Hematopoietic multipotent progenitor cell treated with erythropoietin and hydrocortisone succinate and interleukin-3 and kit ligand, for 15 days (in vitro differentiated cells): ENCODE results near the gene LARGE1.
"Not testable (repeated sequence)": the region's sequence is repeated elsewhere in the genome, so short reads cannot be mapped to it uniquely, and the experiment has no call there.

Experiments used
- DNase-seq: peaks from one replicate; pipeline ENCODE4 v3.0.0-alpha.2; 2015; ENCODE audit warnings: low spot score

Gene LARGE1

DNA sequence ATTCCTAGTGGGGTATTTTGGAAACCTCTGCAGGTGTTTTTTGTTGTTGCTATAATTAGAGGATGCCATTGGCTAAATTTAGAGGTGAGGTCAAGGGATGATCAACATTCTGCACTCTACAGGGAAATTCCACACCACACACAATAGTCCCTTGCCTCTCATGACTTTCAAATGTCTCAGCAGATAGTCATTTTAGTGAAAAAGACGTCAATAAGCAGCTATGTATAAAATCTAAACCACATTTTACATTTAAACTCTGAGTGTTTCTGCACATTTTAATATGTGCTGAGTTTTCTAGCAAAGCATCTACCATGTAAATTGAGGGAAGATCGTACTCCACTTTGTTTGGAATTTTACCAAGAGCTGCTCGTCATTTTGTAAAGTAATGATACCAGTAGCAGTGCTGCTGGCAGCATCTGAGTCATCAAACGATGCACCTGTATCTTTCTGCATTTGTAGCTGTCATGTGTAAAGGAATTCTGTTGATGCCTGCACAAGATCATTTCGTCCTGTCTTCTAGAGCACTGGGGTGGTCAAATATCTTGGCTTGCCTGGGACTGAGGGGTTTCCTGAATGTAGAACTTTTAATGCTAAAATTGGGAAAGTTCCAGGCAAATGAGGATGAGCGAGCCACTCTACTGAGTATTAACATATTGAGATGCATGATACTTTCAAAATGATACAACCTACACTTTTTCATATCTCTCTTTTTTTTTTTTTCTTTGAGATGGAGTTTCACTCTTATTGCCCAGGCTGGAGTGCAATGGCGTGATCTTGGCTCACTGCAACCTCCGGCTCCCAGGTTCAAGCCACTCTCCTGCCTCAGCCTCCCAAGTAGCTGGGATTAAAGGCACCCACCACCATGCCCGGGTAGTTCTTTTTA lies 447.6 kb downstream of the LARGE1 start:
- DNase-seq: no peak

DNA sequence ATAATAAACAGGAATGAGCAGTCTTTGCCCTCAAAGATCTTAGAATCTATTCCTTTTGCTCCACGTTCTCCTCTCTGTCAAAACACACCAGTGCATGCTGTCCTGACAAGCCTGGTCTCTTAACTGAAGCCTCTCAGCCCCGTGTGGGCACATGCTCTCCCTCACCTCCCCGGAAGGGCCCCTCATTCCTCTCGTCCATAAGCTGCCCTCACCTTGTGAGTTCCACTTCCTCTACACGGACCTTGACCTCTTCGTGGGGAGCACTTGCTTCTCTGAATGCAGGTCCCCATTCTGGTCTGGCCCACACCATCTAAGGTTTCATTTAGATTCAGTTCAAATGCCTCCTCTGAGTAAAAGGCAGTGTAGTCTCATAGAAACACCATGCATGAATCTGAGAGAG lies 449.8 kb downstream of the LARGE1 start:
- no peak for DNase-seq

DNA sequence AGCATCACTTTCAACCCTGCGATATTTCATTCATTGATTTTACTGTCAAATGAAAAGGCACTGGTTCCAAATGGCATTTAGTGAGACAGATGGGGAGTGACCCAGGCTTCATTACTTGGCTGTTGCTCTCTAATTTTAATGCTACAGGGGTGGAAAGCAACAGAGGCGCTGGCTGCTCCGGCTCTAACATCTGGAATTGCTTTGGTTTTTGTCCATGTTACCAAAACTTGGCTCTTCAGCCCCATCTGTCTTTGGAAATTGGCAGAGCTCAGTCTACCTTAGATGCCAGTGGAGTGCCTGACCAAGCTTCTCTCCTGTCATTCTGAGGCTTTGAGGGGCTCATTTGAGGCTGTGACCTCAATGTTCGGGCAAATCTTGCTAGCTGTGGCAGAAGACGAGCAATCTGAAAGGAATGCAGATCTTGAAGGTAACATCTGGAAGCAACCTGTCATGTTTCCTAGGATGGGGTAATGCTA lies 452.6 kb downstream of the LARGE1 start:
- no peak for DNase-seq

DNA sequence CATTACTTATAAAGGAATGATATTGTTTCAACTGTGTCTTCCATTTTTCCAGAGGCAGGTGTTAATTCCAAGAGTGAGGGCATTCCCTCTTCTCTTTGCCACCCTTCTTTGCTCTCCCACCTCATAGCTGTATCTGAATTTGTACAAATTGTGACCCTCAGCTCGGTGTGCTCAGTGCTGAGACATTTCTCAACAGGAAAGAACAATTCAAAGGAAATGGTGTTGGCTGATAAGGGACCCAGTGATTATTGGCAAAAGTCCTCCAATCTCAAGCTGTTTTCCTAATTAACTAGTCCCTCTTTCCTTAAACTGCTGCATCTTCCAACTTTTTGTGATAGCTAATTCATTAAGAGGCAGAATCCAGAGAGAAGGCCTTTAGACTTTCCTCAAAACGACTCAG lies 453.2 kb downstream of the LARGE1 start:
- DNase-seq: no peak

DNA sequence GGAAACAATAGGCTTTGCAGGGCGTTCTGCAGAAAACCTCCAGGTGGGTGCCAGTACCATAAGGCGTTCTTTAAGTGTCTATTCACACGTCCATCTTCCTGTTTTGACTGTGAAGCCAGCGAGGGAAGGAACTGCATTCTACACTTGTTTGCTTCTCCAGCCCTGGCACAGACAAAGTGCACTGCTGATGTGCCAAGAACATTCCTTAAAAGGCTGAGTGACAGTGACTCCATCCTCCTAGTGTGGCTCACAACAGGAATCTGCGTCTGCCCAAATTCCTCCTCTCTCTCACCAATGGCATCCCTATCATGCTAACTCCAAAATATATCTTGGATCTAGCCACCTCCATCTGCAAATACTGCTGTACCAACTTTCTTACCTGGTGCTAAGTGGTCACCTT lies 454.7 kb downstream of the LARGE1 start:
- no peak for DNase-seq

DNA sequence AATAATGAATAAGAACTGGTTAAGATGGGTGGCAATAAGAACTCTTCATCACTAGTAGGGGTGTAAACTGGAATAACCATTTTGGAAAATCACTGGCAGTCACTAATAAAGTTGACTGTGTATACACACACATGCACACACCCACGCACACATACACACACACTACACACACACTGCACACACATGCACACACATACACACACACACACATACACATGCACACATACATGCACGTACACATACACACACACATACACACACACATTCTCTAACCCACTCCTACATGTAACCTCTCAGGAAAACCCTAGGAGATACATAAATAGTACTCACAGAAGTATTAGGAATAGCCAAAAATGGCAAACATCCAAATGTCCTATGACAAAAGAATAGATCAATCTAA lies 455.6 kb downstream of the LARGE1 start:
- DNase-seq: no peak

DNA sequence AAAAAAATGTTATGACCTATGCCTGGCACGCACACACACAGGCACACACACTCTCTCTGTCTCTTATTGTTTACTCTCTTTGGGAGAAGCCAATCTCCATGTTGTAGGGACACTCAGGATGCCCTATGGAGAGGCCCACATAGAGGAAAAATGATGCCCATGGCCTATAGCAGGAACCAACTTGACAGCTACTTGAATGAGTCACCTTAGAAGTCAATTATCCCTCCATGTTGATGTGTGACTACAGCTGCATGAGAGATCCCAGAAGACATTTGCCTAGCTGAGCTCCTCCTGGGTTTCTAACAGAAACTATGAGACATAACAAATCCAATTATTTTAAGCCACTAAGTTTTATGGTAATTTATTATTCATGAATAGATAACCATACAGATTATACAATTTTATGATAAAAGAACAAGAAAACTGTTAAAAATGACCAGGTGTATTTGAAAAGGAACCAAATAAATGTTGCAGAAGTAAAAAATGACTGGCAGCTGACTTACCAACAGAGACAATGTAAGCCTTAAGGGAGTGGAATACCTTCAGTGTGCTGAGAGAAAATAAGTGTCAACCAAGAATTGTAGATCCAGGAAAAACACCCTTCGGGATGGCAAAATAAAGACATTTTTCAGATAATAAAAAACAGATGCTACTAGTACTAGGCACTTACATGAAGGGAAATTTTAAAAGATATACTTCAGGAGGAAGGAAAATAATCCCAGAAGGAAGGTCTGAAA lies 458.4 kb downstream of the LARGE1 start:
- DNase-seq: no peak

DNA sequence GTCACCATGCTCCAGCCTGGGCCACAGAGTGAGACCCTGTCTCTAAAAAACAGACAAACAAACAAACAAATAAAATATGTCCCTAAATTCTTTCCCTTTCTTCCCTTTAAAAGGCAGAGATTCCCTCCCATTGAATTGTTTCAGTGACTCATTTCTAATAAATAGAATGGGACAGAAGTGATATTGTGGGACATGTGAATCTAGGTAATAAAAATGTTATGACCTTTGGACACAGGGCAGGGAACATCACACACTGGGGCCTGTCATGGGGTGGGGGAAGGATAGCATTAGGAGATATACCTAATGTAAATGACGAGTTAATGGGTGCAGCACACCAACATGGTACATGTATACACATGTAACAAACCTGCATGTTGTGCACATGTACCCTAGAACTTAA lies 459.0 kb downstream of the LARGE1 start:
- DNase-seq: not testable (repeated sequence)

DNA sequence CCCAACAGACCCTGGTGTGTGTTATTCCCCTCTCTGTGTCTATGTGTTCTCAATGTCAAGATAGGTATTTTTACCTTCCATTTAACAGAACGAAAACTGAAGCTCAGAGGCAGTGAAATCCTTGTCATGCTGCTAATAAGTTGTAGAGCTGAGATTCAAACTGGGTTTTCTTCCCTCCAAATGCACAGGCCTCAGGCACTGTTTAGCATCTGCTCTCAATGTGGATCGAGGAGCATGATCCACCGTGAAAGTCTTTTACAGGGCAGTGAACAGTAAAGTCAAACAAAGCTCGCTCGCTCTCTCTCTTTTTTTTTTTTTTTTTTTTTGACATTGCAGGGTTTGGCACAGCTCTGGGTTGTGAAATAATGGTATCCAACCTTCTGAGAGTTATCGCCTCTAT lies 461.1 kb downstream of the LARGE1 start:
- no peak for DNase-seq

DNA sequence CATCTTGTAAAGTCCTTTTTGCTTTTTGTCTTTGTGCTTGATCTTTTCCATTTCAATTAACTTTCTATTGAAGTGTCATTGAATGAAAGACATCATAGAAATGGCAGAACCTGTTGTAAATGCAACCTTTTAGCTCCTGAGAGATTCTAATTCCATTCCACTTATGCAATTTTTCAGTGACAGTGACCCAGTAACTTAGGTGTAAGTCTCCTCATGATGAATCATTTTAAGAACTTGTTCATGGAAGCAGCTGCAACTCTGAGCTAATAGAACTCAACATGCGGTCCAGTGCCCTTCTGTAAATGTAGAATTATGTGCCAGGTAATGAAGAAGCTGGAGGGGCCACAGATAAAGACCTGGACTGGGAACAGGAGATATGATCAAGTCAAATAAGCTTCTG lies 463.8 kb downstream of the LARGE1 start:
- no peak for DNase-seq

DNA sequence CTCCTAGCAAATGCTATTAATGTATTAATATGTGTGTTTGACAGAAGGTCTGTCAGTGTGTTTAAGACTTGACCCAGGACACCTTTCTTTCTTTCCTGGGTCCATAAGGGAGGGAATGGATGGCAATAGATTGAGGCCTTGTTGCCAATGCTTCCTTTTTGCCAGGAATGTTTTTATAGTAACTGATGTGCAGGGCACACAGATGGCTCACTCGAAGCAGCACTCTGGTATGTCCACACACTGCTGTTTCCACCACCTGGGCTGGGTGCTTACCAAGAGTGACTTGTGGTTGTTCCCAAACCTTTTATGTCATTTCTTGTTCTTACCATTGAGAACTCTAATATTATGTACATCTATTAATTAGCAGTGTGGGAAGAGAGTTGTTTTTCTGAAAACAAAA lies 465.2 kb downstream of the LARGE1 start:
- DNase-seq: no peak

DNA sequence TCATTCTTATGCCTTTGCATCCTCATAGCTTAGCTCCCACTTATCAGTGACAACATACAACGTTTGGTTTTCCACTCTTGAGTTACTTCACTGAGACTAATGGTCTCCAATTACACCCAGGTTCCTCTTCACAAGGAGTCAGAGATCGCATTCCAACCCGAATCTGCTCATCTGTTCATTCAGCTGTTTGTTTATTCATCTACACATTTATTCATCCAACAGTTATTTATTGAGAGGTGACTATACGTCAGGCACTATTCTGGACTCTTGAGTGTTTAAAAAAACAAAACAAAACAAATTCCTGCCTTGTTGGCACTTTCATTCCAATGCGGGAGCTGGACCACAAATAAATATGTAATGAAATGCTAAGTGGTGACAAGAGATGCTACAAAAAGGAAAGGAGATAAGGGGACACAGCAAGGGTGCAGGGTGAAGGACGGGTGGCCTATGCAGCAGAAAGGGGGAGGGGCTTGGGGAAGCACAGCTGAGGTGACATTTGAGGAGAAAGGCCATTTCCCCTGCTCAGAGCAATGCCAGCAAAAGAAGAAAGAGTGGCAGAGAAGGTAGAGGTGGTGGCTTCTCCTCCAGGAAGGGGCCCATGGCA lies 468.3 kb downstream of the LARGE1 start:
- DNase-seq: no peak

DNA sequence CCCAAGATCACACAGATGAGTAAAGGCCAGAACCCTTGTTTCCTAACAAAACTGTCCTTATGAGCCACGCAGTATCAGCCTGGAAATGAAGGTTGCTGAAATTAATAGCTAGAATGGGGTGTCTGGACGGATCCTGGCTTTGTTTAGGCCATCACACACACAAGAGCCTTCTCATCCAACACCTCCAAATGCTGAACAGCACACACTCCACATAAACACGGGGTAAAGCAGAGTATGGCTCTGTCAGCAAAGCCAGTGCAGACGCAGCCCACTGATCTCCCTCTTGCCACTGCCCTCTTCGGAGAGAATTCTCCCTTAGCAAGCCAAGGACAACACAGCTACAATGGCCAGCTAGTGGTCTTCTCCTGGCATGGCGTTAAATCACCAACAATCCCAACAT lies 469.5 kb downstream of the LARGE1 start:
- no peak for DNase-seq

DNA sequence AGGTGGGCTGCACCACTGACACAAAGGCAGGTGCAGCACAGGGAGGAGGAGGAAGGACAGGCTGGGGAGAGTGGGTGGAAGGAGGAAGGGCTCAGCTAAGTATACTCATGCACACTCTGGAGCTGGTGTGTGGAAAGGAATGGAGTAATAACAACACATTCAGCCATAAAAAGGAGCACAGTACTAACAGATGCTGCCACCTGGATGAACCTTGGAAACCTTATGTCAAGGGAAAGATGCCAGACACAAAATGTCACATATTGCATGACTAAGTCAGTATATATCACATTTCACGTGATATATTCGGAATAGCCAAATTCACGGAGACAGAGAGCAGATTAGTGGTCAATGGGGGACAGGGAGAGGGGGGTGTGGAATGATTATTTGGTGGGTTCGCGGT lies 472.5 kb downstream of the LARGE1 start:
- DNase-seq: no peak

DNA sequence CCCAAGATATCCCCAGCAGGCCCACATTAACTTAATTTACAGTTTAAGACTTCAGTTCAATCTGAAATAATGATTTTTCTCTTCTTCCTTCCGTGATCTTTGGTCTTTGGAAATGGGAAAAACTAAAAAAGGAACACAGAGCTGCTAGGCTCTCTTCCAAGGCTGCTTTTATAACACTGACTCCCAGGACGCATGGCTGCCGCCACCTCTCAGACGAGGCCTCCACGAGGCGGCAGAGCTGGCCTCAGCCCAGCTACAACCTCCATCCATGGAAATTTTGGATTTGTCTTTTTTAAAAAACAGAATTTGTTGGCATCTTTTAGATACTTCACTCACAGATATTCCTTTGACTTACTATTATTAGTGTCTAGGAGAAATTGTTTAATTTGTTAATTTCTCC lies 476.6 kb downstream of the LARGE1 start:
- no peak for DNase-seq

DNA sequence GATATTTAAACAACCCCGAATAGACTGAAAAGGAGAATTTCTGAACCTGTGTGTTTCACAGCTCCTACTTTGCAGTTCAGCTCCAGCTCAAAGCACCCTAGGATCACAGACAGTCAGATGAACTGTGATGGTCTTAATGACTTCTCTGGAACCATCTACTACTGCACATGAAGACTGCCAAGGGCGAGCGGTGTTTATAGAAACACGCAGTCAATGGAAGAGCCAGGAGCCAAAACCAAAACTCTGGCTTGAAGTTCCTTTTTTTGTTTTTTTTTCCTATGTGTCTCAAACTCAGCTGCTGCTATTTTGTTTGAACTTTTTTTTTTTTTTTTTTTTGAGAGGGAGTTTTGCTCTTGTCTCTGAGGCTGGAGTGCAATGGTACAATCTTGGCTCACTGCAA lies 479.5 kb downstream of the LARGE1 start:
- no peak for DNase-seq

DNA sequence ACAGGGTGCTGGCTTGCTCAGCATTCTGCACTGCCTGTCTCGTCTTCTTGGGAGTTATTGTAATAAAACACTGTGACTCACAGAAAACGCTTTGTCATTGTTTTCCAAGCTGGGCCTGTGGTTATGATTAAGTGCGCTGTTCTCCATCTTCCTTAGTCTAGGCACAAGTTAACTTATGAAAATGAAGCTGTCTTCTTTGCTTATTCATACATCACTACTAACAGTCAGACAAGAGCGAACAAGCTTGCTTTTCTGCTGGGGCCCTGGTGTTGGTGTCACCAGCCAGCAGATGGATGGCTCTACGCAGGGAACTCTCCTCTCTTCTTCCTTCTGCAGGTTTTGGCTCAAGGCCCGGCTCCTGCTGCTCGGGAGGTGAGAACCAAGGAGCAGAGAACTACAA lies 482.0 kb downstream of the LARGE1 start:
- no peak for DNase-seq

DNA sequence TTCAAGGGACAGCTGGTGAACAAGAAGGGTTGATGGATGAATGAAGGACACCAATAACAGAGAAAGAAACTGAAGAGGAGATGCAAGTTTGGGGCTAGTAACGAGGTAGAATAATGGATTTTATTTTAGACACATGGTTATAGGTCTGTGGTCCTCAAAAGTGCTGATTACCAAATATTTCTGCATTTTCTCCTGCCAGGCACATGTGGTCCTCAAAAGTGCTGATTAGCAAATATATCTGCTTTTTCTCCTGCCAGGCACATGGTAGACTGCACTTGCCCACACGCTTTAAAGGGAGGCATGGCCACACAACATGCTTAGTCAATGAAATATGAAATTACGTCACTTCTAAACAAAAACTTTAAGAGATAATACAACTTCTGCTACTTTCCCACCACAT lies 489.0 kb downstream of the LARGE1 start:
- no peak for DNase-seq

DNA sequence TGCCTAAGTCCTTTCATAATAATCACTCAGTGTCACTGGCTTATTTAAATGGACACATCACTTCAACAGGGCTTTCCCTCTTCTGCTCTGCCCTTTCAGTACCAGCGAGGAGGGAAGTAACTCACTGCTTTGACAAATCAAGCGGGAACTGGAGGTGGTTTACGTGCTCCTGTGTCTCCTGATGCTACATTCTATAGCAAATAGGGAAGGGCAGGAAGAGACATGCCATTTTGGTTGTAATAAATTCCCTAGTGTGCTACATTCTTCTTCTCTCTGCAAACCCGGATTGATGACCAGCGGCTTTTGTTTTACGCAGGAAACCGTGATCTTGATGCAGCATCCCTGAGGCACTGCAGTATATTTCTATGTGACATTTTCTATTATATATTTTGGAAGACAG lies 491.0 kb downstream of the LARGE1 start:
- no peak for DNase-seq

DNA sequence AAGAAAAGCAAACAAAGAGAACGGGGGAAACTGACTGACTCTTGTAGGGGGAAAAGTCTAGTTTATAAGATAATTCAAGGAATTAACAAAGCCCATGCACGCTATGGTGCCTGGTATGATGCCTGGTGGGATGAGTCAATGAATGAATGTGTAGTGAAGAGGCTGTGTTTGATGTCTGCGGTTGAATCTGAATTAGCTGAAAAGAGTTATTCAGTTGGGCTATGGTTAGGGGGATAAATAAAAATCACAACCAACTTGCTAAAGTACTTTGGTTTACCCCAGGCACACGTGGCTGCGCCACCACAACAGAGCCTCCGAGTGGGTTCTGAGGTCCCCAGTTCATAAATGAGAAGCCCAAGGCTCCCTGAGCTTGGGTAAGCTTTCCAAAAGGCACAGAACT lies 492.8 kb downstream of the LARGE1 start:
- DNase-seq: no peak

DNA sequence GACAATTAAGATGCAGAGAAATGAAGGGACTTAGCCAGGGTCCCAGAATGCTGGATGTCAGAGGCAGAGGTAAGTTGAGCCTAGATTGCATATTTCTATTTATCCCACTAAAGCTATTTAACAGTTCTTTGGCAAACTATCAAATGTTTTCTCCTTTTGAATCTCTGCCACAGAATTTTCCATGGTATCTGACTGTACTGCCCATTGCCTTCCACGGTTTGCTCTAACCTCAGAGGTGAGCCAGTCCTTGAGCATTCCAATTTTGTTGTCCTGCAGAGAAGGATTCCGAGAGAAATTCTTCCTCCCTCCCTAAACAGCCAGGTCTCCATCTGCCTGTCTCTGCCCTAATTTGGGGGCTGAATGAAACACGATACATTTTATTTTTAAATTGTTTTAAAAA lies 493.8 kb downstream of the LARGE1 start:
- DNase-seq: no peak

DNA sequence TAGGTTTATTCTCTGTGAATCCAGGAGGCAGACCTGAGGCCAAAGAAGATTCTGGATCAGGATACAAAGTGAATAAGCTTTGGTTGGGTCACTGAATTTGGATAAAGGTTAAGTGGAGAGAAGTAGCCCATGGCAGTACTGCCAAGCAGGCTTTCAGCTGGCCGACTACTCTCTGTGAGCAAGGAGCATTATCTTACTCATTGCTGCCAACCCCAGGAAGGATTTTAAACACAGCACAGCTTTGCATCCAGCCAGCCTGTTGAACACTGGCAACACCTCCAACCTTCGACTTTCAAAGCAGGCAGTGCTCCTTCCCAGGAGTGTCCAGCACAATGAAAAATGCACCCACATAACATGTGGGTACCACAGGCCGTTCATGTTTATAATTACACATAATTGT lies 498.4 kb downstream of the LARGE1 start:
- DNase-seq: no peak

DNA sequence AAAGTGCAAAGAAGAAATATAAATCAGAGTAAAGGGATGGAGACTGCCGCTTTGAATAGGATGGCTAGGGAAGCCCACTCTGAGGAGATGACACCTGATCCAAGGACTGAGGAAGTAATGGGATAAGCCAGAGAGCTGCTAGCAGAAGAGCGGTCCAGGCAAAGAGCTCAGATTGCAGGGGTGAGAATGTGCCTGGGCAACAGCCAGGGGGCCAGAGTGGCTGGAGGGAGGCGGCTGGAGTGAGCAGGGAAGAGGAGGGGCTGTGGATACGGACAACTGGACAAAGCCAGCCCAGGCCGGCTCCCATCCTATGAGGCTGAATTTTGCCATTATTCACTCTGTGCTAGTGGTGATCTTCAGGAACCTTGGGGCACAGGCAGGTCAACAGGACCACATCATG lies 501.8 kb downstream of the LARGE1 start:
- DNase-seq: no peak
